B cell (primary cell): ENCODE results near the gene ADD3. TPM values are rescaled to one million over a fixed set of nuclear protein-coding genes. Genes with fewer than 3 reads are reported as not detected.
A peak's percentile ranks its signal among the peaks of the same experiment; 100 is the strongest.
"Not testable (repeated sequence)": the region's sequence is repeated elsewhere in the genome, so short reads cannot be mapped to it uniquely, and the experiment has no call there.

Source experiments
- ATAC-seq: fragments of 200-7000 bp; cut with Tn5 transposase; one replicate; pipeline ENCODE4 v1.10.0; 2021; ENCODE audit warnings: low read depth, mild to moderate bottlenecking, moderate number of reproducible peaks, moderate library complexity
- CTCF ChIA-PET: fragments of 350-600 bp; sonication (Branson Sonifier 250); formaldehyde crosslinking; loops from one replicate; lab custom pipeline; 2021; ENCODE audit warnings: antibody characterized with exemption, inconsistent platforms; lab: Charles Lee
- POLR2A ChIA-PET: fragments of 350-600 bp; sonication (Branson Sonifier 250); formaldehyde crosslinking; loops from one replicate; lab custom pipeline; 2021; ENCODE audit warnings: antibody characterized with exemption; lab: Charles Lee
- DNase-seq: peaks from one replicate; pipeline ENCODE4 v3.0.0; 2013
- H2AFZ ChIP-seq: 2 replicates; pipeline ENCODE4 v1.6.1; 2012; ENCODE audit warnings: mild to moderate bottlenecking, low read depth, low read length; ENCODE audit not compliant: insufficient read depth, poor library complexity, severe bottlenecking
- H3K27ac ChIP-seq, 2 donors: 1 replicate in 1 of 2; 2 replicates in 1 of 2; pipeline ENCODE4 v1.5.1; 2012 to 2013; ENCODE audit warnings: low read length in 2 of 2, mild to moderate bottlenecking in 2 of 2, moderate library complexity in 1 of 2
- H3K27me3 ChIP-seq, 4 experiments: fragments of 200-600 bp in 1 of 4; sonication (generic) in 1 of 4; replicated peaks in 1 of 4; 1 replicate in 2 of 4; 2 replicates in 2 of 4; pipeline versions ENCODE4 v1.6.1 to v1.7.0; 2013 to 2016; ENCODE audit warnings: low read length in 3 of 4, mild to moderate bottlenecking in 2 of 4, mixed read lengths in 1 of 4, moderate library complexity in 1 of 4; ENCODE audit not compliant: insufficient read depth in 4 of 4, control insufficient read depth in 3 of 4; ENCODE audit errors: control extremely low read depth in 1 of 4
- H3K36me3 ChIP-seq, 2 experiments: replicated peaks in 1 of 2; 1 replicate in 1 of 2; 2 replicates in 1 of 2; pipeline versions ENCODE4 v1.6.1 to v1.7.1; 2013; ENCODE audit warnings: low read length in 1 of 2; ENCODE audit not compliant: insufficient read depth in 2 of 2, control insufficient read depth in 1 of 2; ENCODE audit errors: control extremely low read depth in 1 of 2, extremely low read depth in 1 of 2
- H3K4me1 ChIP-seq, 2 donors: fragments of 200-600 bp in 1 of 2; sonication (generic) in 1 of 2; 1 replicate in 1 of 2; 2 replicates in 1 of 2; pipeline versions ENCODE4 v1.5.1 to v1.6.1; 2013 to 2017; ENCODE audit warnings: low read length in 2 of 2; ENCODE audit not compliant: control insufficient read depth in 2 of 2, insufficient read depth in 2 of 2
- H3K4me2 ChIP-seq: replicated peaks from 2 replicates; pipeline ENCODE3; 2012; ENCODE audit warnings: mild to moderate bottlenecking, low read depth, low read length; ENCODE audit not compliant: poor library complexity, severe bottlenecking
- H3K4me3 ChIP-seq, 5 experiments: fragments of 200-600 bp in 1 of 5; sonication (generic) in 1 of 5; 1 replicate in 3 of 5; 2 replicates in 2 of 5; pipeline versions ENCODE4 v1.5.1 to v1.7.0; 2011 to 2016; ENCODE audit warnings: low read length in 4 of 5, mild to moderate bottlenecking in 4 of 5, low read depth in 2 of 5, control low read depth in 1 of 5, moderate library complexity in 1 of 5; ENCODE audit not compliant: insufficient read depth in 1 of 5; ENCODE audit errors: control extremely low read depth in 1 of 5, extremely low read depth in 1 of 5
- H3K79me2 ChIP-seq: fragments of 200-600 bp; sonication (generic); one replicate; pipeline ENCODE4 v1.6.0; 2016; ENCODE audit warnings: low read length; ENCODE audit not compliant: control insufficient read depth, insufficient read depth
- H3K9ac ChIP-seq: fragments of 200-600 bp; sonication (generic); 2 replicates; pipeline ENCODE4 v1.6.1; 2017; ENCODE audit warnings: mild to moderate bottlenecking, low read length, moderate library complexity
- H3K9me3 ChIP-seq, 3 donors: one replicate each; pipeline versions ENCODE4 v1.6.1 to v1.7.1; 2013; ENCODE audit warnings: low read length in 2 of 3; ENCODE audit not compliant: control insufficient read depth in 2 of 3, insufficient read depth in 1 of 3; ENCODE audit errors: control extremely low read depth in 1 of 3
- H4K20me1 ChIP-seq: 2 replicates; pipeline ENCODE4 v1.6.0; 2012; ENCODE audit warnings: mild to moderate bottlenecking, low read length; ENCODE audit not compliant: insufficient read depth, control insufficient read depth, poor library complexity, severe bottlenecking
- H3K27ac Mint-ChIP-seq: one replicate; pipeline ENCODE4 v1.8.0; 2021; ENCODE audit warnings: mixed read lengths
- H3K27me3 Mint-ChIP-seq: one replicate; pipeline ENCODE4 v1.8.0; 2021; ENCODE audit warnings: mixed read lengths
- H3K4me1 Mint-ChIP-seq: one replicate; pipeline ENCODE4 v1.8.0; 2021; ENCODE audit warnings: mixed read lengths
- H3K4me3 Mint-ChIP-seq: one replicate; pipeline ENCODE4 v1.8.0; 2021; ENCODE audit warnings: mixed read lengths
- H3K9me3 Mint-ChIP-seq: one replicate; pipeline ENCODE4 v1.8.0; 2022; ENCODE audit warnings: mixed read lengths; ENCODE audit not compliant: insufficient read depth
- CTCF ChIP-seq: fragments of 200-600 bp; IDR thresholded peaks from one replicate; pipeline ENCODE4 v1.8.0; 2022; ENCODE audit warnings: antibody characterized with exemption, mild to moderate bottlenecking
- EZH2 ChIP-seq: IDR thresholded peaks from 2 replicates; pipeline ENCODE4 v1.6.1; 2012; ENCODE audit warnings: borderline replicate concordance, low read depth, mild to moderate bottlenecking, moderate library complexity, low read length; ENCODE audit not compliant: insufficient read depth, poor library complexity, severe bottlenecking
- WGBS: methylation state at CpG from one replicate; pipeline ENCODE4 v1.1.5; 2013; ENCODE audit warnings: missing lambda C conversion rate; ENCODE audit not compliant: insufficient coverage; 5-methylcytosine and 5-hydroxymethylcytosine counted together
- intact Hi-C: fragments of 100-400 bp; cut with micrococcal nuclease; formaldehyde crosslinking; loops from one replicate; pipeline ENCODE4 v1.10.0; 2022
- polyA plus RNA-seq: library from polyadenylated mRNA; depleted of rRNA; stranded (reverse); fragments of >200 nt; gene quantifications from 2 replicates; pipeline ENCODE4 v1.2.3, GENCODE V29; 2012
- total RNA-seq, 2 donors: library from RNA; stranded (reverse); fragments of 120-200 nt in 1 of 2; gene quantifications; 1 replicate in 1 of 2; 2 replicates in 1 of 2; pipeline versions ENCODE4 v1.2.3 to v1.2.4, GENCODE V29; 2013 to 2022

Gene ADD3
- total and polyA plus RNA-seq, 2 donors (not counting 1 experiment from before 2014, with no cell fraction given): 156 to 185 TPM

- H3K27ac ChIP-seq: peak overlapping the region; percentile 13 to 75
- Mint-ChIP-seq H3K4me3 (peak overlapping the region; percentile 5), H3K27me3 (no peaks in the 10 kb centered on the region)
Measured at GRCh38 chr10:110134917-110135316, 127.1 kb downstream of the ADD3 start.

GRCh38 chr10:110135836-110136235 lies 128.1 kb downstream of the ADD3 start:
- ChIA-PET CTCF (interaction anchor here (0.6 to 1.8 kb wide), 11 partner anchors 85 to 468 kb away, joined by 3 to 37 read pairs (median 5); no protein-coding TSS in a partner anchor), POLR2A (interaction anchor here (0.7 kb wide), 1 partner anchor 90 kb away, joined by 6 read pairs; no protein-coding TSS in a partner anchor)
- H3K9me3 ChIP-seq, DNase-seq, H3K4me3 Mint-ChIP-seq, H3K27ac Mint-ChIP-seq, H3K9me3 Mint-ChIP-seq, H3K9ac ChIP-seq, H3K27me3 ChIP-seq, H3K4me3 ChIP-seq, H3K27me3 Mint-ChIP-seq, H3K27ac ChIP-seq, ATAC-seq, H4K20me1 ChIP-seq, H3K4me2 ChIP-seq, H3K79me2 ChIP-seq, H2AFZ ChIP-seq: not testable (repeated sequence)
- peaks cover 14 to 27% of the 10 kb centered on the region in 2 experiments for H3K36me3 ChIP-seq
- H3K4me1 Mint-ChIP-seq: peaks cover 35% of the 10 kb centered on the region
- peaks cover 20 to 26% of the 10 kb centered on the region in 2 donors for H3K4me1 ChIP-seq
- 96% methylated on average over 4 of the region's 6 CpGs for WGBS
- intact Hi-C loops: loop anchor here (2.0 to 5.0 kb wide), 5 partner anchors 127 to 466 kb away; partner anchors contain the start of gene DUSP5

More at GRCh38 chr10:110134917-110135316, 127.1 kb downstream of the ADD3 start:
- Histone ChIP-seq H3K79me2 (no peaks in the 10 kb centered on the region), H3K9ac (peak overlapping the region; percentile 1), H3K4me2 (peak overlapping the region; percentile 32), H3K27me3 (no peaks in the 10 kb centered on the region), H3K36me3 (peaks cover 16 to 35% of the 10 kb centered on the region in 2 experiments), H2AFZ (no peak overlapping the region), H3K9me3 (no peaks in the 10 kb centered on the region), H4K20me1 (peaks cover 5% of the 10 kb centered on the region), H3K4me3 (no peak overlapping the region), H3K4me1 (peaks cover 20 to 26% of the 10 kb centered on the region in 2 donors)
- intact Hi-C loops: loop anchor here (2.0 to 5.0 kb wide), 5 partner anchors 126 to 467 kb away; partner anchors contain the start of gene DUSP5
- CTCF ChIA-PET: interaction anchor here (1.2 to 1.8 kb wide), 3 partner anchors 104 to 412 kb away, joined by 3 to 37 read pairs (median 5); no protein-coding TSS in a partner anchor
- WGBS: no CpG with 5 or more reads among the region's 3 CpGs
- ATAC-seq: peak; percentile 23
- no peak for TF ChIP-seq EZH2
- TF ChIP-seq CTCF: no peak
- Mint-ChIP-seq H3K4me1 (peaks cover 35% of the 10 kb centered on the region), H3K27ac (peak overlapping the region; percentile 29), H3K9me3 (no peaks in the 10 kb centered on the region)
- DNase-seq: peak; percentile 14
- POLR2A ChIA-PET: no interaction called here
